HG02678 (cell line): ENCODE measurements around the gene KDM4C.

Experiments used
- ATAC-seq: cut with Tn5 transposase; IDR thresholded peaks from one replicate; pipeline ENCODE4 v1.9.1; 2021; ENCODE audit warnings: mild to moderate bottlenecking, moderate library complexity; ENCODE audit not compliant: unreplicated experiment

KDM4C gene

DNA sequence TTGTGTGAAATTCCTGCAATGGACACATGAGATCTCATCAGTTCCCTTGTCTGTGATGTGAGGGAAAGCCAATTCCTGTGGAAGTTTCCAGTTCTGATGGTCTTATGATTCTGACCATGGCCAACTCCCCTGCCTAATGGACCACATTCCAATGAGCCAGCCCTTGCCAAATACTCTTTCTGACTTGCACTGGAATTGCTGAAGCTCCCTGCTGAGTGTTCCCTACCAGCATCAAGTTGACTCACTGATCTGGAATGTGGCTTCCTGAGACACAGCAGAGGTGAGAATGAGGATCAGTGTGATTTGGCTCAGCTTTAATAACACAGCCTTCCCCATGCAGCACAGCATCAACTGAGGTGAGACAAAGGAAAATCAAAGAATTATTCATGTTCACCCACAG, 427.8 kb downstream of the KDM4C start:
- no peak for ATAC-seq

- no peak for ATAC-seq
Observed at GRCh38 chr9:7186175-7186574, 428.4 kb downstream of the KDM4C start.

DNA sequence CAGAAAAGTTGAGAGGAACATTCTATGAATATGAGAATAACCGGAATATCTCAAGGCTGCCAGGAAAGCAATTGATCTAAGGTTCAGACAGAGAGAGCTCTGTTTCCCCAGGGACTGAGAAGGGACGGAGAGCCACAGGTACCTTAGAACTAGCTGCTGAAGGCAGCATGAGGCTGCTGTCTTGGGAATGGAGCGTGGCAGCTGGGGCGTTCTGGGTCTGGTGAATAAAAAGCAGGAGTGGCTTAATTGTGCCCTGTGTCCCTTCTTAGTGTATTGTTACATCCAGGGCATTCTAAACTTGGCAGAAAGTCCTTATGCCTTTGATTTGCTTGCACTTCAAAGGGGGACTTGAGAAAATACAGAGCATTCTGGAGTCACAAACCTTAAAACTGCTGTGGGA, 434.5 kb downstream of the KDM4C start:
- no peak for ATAC-seq

DNA sequence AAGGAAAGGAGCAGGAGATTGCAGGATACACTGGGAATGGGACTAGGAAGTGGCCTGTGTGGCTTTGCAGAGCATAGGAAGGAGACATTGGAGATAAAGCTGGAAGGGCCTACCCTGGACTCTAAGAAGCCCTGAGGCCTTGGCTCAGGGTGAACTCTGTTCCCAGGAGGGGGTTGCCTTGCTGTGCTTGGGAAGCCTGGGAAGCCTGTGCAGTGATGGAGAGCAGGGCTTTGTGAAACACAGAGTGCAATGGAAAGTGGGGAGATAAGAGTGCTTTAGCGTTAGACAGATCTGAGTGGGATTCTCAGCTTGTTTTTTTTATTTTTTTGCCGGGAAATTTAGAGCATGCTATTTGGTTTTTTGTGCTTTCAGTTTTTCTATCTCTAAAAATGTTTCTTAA, 437.8 kb downstream of the KDM4C start:
- ATAC-seq = no peak

DNA sequence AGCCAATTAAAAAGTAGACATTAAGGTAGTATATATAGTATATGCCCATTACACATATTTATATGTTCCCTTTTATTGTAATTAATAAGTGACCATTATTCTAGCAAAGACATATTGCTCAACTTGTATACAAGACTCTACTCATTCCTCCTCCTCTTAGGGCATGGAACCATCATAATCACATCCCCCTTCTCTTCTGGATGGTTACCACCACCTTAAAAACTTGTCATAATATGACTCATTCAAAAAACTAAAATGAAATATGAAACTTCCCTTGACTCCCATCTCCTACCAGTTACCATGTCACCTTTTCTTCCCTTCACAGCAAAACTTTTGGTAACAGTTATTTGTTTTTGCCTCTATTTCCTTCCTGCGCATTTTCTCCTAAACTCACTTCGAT, 438.7 kb downstream of the KDM4C start:
- no peak for ATAC-seq

- ATAC-seq = no peak
Observed at GRCh38 chr9:7201196-7201595, 443.4 kb downstream of the KDM4C start.

- no peak for ATAC-seq
Observed at GRCh38 chr9:7205806-7206205, 448.0 kb downstream of the KDM4C start.

DNA sequence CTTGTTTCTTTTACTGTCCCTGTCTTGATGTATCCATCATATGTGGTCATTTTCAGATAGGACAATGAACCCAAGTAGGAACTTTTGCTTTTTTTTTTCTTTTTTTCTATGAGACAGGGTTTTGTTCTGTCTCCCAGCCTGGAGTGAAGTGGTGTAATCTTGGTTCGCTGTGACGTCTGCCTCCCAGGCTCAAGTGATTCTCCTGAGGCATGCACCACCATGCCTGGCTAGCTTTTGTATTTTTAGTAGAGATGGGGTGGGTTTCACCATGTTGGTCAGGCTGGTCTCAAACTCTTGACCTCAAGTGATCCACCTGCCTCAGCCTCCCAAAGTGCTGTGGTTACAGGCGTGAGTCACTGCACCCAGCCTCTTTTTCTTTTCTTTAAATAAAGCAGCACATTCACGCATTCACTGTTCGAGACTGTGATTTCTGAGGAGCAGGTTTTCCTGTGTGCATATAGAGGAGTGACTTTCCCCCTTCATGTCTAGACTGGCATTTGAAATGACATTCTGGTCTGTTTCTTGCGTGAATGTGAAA, 448.5 kb downstream of the KDM4C start:
- ATAC-seq = no peak

DNA sequence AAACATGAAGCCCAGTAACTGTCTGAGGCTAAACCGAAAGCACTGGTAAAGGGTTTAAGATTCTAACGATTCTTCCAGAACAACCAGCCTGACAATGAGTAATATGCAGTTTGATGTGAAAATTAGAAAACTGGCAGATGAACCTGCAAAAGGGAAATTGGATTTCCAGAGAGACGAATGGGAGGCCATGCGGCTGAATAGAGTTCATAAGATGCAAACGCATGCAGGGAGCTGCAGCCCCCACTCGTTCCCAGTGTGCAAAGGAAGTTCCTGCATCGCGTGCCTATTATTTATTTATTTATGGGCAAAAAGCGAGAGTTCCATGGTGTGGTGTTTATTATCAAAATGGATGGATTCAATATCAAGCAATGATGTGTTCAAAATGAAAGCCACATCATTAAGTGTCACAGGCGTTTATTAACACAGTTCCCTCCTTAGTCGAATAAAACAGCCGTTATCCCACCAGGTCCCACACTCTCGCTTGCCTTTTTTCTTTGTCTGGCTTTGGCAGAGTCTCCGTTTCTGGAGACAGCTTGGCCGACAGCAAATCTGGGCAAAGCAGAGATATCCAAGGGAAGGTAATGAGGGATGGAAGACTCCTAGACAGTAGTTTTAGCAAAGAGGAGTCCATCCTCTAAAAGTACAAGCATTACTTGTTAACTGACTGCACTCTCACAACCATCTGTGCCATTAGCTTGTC, 451.4 kb downstream of the KDM4C start:
- ATAC-seq = no peak

GRCh38 chr9:7209990-7210389, 452.2 kb downstream of the KDM4C start:
- ATAC-seq = no peak

DNA sequence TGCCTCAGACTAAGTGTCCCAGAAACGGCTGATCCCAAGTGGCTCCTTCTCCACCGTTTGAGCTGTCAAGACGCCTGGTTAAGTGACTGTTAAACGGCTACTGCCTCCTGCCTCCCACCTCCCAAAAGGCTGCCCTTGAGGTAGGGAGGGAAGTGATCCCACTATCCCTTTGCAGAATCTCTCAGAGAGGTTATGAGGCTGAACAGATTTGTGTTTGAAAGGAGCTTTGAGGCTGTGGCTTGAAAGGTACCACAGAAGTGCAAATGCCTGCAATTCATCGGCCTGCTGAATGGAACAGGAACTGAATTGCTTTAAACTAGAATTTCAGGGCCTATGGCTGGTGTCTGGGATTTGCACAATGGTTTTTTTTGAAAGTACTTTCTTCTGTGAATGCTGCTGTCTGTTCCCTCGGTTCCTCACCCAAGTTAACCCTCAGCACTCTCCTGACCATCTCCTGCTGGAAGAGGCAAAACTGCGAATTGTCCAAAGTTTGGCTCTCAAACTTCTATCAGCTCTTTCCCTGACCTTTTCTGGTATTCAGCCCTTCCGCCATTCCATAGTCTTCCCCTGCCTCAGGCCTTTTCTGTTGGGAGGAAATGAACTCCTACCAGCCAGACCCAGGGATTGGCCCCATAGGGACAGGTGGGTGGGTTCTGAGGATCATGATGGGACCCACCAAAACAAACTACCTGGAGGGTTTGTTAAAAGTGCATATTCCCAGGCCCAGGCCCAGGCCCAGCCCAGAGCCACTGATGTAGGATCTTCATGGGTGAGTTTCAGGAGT, 453.3 kb downstream of the KDM4C start:
- no peak for ATAC-seq

DNA sequence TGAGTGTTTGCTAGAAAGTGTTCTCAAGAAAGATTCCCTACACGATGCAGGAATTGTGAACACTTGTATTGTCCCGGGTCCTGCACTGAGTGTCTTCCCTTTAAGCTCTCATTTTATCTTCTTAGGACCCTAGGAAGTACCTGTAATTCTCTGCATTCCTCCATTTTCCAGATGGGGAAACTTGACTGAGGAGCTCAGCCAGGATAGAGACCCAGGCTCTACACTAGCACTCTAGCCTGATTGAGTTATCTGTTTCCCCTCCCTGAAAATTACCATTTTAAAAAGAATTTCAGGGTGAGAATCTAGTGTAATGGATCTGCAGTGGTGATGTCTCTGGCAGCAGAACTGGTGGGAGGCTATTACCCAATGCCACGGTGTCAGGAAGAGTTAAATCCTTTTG, 453.9 kb downstream of the KDM4C start:
- no peak for ATAC-seq

- ATAC-seq = no peak
Observed at GRCh38 chr9:7212101-7212500, 454.3 kb downstream of the KDM4C start.

DNA sequence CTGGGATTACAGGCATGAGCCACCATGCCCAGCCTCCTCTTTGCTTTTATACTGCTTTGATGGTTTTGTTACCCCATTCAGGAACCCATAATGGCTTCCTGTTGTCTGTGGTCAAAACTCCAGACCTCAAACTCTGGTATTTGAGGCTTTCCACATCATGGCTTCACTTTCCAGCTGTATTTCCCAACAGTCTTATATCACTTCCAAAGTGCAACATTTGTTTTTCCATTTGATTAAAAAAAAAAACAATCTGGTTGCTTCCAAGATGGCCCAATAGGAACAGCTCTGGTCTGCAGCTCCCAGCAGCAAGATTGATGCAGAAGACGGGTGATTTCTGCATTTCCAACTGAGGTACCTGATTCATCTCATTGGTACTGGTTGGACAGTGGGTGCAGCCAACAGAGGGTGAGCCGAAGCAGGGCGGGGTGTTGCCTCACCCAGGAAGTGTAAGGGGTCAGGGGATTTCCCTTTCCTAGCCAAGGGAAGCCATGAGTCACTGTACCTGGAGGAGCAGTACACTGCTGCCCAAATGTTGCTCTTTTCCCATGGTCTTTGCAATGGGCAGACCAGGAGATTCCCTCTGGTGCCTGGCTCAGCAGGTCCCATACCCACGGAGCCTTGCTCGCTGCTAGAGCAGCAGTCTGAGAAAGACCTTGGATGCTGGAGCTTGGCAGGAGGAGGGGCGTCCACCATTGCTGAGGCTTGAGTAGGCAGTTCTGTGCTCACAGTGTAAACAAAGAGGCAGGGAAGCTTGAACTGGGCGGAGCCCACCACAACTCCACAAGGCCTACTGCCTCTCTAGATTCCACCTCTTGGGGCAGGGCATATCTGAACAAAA, 458.4 kb downstream of the KDM4C start:
- no peak for ATAC-seq

DNA sequence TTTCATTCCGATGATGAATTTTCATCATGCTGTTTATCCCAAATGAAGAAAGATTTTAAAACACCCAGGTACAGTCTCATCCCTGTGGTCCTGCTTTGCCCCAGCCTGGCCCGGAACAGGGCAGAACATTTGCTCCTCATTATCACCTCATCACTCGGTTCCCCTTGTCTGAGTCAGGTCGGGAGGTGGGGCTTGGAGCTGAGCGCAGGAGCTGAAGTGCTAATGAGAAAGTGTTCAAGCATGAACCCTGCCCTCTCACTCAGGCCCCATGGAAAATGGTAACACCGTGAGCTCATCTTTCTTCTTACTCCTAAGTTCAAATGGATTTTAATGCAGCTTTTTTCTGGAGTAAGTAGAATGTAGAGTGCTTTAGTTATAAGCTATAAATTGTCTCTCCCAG, 466.2 kb downstream of the KDM4C start:
- no peak for ATAC-seq
